HG02642 (cell line): ENCODE data around the gene REPIN1.
"Not testable (repeated sequence)": the region's sequence is repeated elsewhere in the genome, so short reads cannot be mapped to it uniquely, and the experiment has no call there.

Experiments
- ATAC-seq: cut with Tn5 transposase; IDR thresholded peaks from one replicate; pipeline ENCODE4 v1.9.1; 2021; ENCODE audit warnings: mild to moderate bottlenecking; ENCODE audit not compliant: unreplicated experiment, poor library complexity

Gene REPIN1

GRCh38 chr7:150385302-150385723 is 16.7 kb downstream of the REPIN1 start:
- no peak for ATAC-seq

GRCh38 chr7:150385884-150386283 is 17.3 kb downstream of the REPIN1 start:
- not testable (repeated sequence) for ATAC-seq

- no peak for ATAC-seq
Observed at GRCh38 chr7:150388306-150388705, 19.7 kb downstream of the REPIN1 start.

GRCh38 chr7:150388709-150389531 is 20.3 kb downstream of the REPIN1 start:
- no peak for ATAC-seq

GRCh38 chr7:150389532-150389816 is 20.9 kb downstream of the REPIN1 start:
- no peak for ATAC-seq

- ATAC-seq: no peak
Observed at GRCh38 chr7:150390205-150390604, 21.6 kb downstream of the REPIN1 start.

GRCh38 chr7:150393325-150393724 is 24.7 kb downstream of the REPIN1 start:
- ATAC-seq: no peak

GRCh38 chr7:150396426-150396825 is 27.8 kb downstream of the REPIN1 start:
- ATAC-seq: no peak

GRCh38 chr7:150396851-150397260 is 28.2 kb downstream of the REPIN1 start:
- no peak for ATAC-seq

- ATAC-seq: no peak
Observed at GRCh38 chr7:150397346-150398107, 28.9 kb downstream of the REPIN1 start.

- ATAC-seq: no peak
Observed at GRCh38 chr7:150398108-150398964, 29.7 kb downstream of the REPIN1 start.

- no peak for ATAC-seq
Observed at GRCh38 chr7:150398965-150399320, 30.3 kb downstream of the REPIN1 start.

GRCh38 chr7:150399421-150400007 is 30.9 kb downstream of the REPIN1 start:
- no peak for ATAC-seq

GRCh38 chr7:150400008-150400787 is 31.6 kb downstream of the REPIN1 start:
- no peak for ATAC-seq

GRCh38 chr7:150400788-150401423 is 32.3 kb downstream of the REPIN1 start:
- ATAC-seq: no peak

- no peak for ATAC-seq
Observed at GRCh38 chr7:150401424-150401790, 32.8 kb downstream of the REPIN1 start.

- ATAC-seq: no peak
Observed at GRCh38 chr7:150401861-150402631, 33.4 kb downstream of the REPIN1 start.

GRCh38 chr7:150402671-150403321 is 34.2 kb downstream of the REPIN1 start:
- no peak for ATAC-seq
